OCI-LY7 (cell line): ENCODE data around the gene MED6.

Experiments used
- EZH2phosphoT487 ChIP-seq: fragments of 200-600 bp; sonication (generic); IDR thresholded peaks from 2 replicates; pipeline ENCODE4 v1.6.1; 2018; ENCODE audit warnings: low read depth, borderline replicate concordance, mild to moderate bottlenecking, mixed run types, antibody characterized with exemption, low read length, moderate library complexity, mixed read lengths
- TF ChIP-seq, protein P1 (sequence below): fragments of 200-600 bp; sonication (generic); conservative IDR thresholded peaks from 2 replicates; pipeline ENCODE4 v1.5.1; 2014; ENCODE audit warnings: mild to moderate bottlenecking, antibody characterized with exemption, low read length, moderate library complexity, mixed read lengths

DNA sequence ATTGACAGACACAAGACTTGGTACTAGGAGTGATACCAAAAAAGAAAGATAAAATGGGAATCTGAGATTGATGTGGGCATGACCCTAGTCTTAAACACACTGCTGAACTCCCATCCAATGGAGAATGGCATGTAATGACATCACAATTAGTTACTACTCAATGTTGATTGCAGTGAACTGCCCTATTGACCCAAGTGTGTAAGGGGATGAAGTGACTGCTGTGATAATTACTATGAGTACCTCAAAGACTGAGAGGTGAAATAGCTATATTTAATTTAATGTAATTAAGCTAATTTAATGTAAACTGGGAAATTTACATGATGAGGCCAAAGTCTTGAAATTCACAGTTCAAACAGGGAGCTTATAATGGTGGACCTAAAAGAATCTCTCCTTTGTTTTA lies 65.6 kb downstream of the MED6 start, which contains the start of gene ADAM20:
- TF ChIP-seq, protein P1, sequence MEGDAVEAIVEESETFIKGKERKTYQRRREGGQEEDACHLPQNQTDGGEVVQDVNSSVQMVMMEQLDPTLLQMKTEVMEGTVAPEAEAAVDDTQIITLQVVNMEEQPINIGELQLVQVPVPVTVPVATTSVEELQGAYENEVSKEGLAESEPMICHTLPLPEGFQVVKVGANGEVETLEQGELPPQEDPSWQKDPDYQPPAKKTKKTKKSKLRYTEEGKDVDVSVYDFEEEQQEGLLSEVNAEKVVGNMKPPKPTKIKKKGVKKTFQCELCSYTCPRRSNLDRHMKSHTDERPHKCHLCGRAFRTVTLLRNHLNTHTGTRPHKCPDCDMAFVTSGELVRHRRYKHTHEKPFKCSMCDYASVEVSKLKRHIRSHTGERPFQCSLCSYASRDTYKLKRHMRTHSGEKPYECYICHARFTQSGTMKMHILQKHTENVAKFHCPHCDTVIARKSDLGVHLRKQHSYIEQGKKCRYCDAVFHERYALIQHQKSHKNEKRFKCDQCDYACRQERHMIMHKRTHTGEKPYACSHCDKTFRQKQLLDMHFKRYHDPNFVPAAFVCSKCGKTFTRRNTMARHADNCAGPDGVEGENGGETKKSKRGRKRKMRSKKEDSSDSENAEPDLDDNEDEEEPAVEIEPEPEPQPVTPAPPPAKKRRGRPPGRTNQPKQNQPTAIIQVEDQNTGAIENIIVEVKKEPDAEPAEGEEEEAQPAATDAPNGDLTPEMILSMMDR = no peak
- TF ChIP-seq EZH2phosphoT487 = no peak
